A549 (cell line): ENCODE data around the gene FGFBP2. TPM values are rescaled to one million over a fixed set of nuclear protein-coding genes. Genes with fewer than 3 reads are reported as not detected.

Experiments used
- ATAC-seq, 2 experiments: fragments of 200-7000 bp in 1 of 2; fragments of >200 bp in 1 of 2; cut with Nextera tagmentation in 1 of 2; cut with Tn5 transposase in 1 of 2; 3 replicates each; pipeline versions ENCODE4 v1.8.0 to v1.9.1; 2018 to 2020; ENCODE audit warnings: mild to moderate bottlenecking in 1 of 2, moderate library complexity in 1 of 2
- CTCF ChIA-PET: fragments of 300-600 bp; sonication (Branson Sonifier 250); formaldehyde crosslinking; extraction: SDS; loops from one replicate; lab custom pipeline; 2021; ENCODE audit warnings: antibody characterized with exemption, inconsistent platforms; lab: Yijun Ruan, JAX
- POLR2A ChIA-PET: fragments of 350-600 bp; formaldehyde crosslinking; extraction: SDS; loops from one replicate; lab custom pipeline; 2021; ENCODE audit warnings: antibody characterized with exemption, inconsistent platforms; lab: Yijun Ruan, JAX
- DNase-seq, 2 experiments: peaks; one replicate each; pipeline versions ENCODE4 v3.0.0 to v3.0.0-alpha.2; 2011 to 2016; ENCODE audit warnings: low read depth in 1 of 2, low spot score in 1 of 2
- FAIRE-seq: peaks from 2 replicates; lab custom pipeline; 2011; peaks lifted over from hg19 to GRCh38; lab: Jason Lieb, UNC
- H3K27ac ChIP-seq, 2 experiments: fragments of >200 bp; sonication (Bioruptor Twin); formaldehyde crosslinking; 3 replicates each; pipeline ENCODE4 v1.5.1; 2016 to 2017
- H3K4me1 ChIP-seq: fragments of >200 bp; sonication (Bioruptor Twin); formaldehyde crosslinking; 3 replicates; pipeline ENCODE4 v1.6.1; 2016
- H3K4me2 ChIP-seq: fragments of >200 bp; sonication (Bioruptor Twin); formaldehyde crosslinking; 3 replicates; pipeline ENCODE4 v1.6.1; 2016
- H3K4me3 ChIP-seq: fragments of >200 bp; sonication (Bioruptor Twin); formaldehyde crosslinking; 3 replicates; pipeline ENCODE4 v1.5.1; 2016
- H3K9me3 ChIP-seq: fragments of >200 bp; sonication (Bioruptor Twin); formaldehyde crosslinking; 3 replicates; pipeline ENCODE4 v1.6.1; 2016
- CHD2 ChIP-seq: fragments of 150-350 bp; IDR thresholded peaks from 2 replicates; pipeline ENCODE4 v1.6.1; 2014; ENCODE audit warnings: low read length; ENCODE audit not compliant: partially characterized antibody
- CHD4 ChIP-seq: fragments of 200-600 bp; sonication (generic); IDR thresholded peaks from 2 replicates; pipeline ENCODE4 v1.6.1; 2016; ENCODE audit warnings: antibody characterized with exemption, mild to moderate bottlenecking, borderline replicate concordance
- EP300 ChIP-seq, 2 experiments: fragments of >200 bp; sonication (Bioruptor Twin); formaldehyde crosslinking; IDR thresholded peaks; 2 replicates in 1 of 2; 3 replicates in 1 of 2; pipeline ENCODE4 v1.6.1; 2016 to 2017
- FOSB ChIP-seq: fragments of 250-450 bp; sonication (Bioruptor Pico); IDR thresholded peaks from 2 replicates; pipeline ENCODE4 v1.5.0; 2020; ENCODE audit warnings: mild to moderate bottlenecking, moderate library complexity
- JUNB ChIP-seq: fragments of >200 bp; sonication (Bioruptor Twin); formaldehyde crosslinking; IDR thresholded peaks from 2 replicates; pipeline ENCODE4 v1.6.1; 2016
- KDM1A ChIP-seq: fragments of 200-600 bp; sonication (generic); IDR thresholded peaks from 2 replicates; pipeline ENCODE4 v1.6.1; 2016; ENCODE audit warnings: low read depth, mild to moderate bottlenecking
- MAFK ChIP-seq: fragments of 450-650 bp; IDR thresholded peaks from 2 replicates; pipeline ENCODE4 v1.6.1; 2014; ENCODE audit not compliant: partially characterized antibody
- MAZ ChIP-seq: fragments of 150-350 bp; IDR thresholded peaks from 2 replicates; pipeline ENCODE4 v1.6.1; 2014; ENCODE audit warnings: antibody characterized with exemption, low read depth, low read length, borderline replicate concordance
- MYC ChIP-seq: IDR thresholded peaks from 2 replicates; pipeline ENCODE4 v1.6.1; 2012; ENCODE audit warnings: mild to moderate bottlenecking, inconsistent platforms, low read length, improper control_type of control experiment, borderline replicate concordance
- POLR2A ChIP-seq: IDR thresholded peaks from 2 replicates; pipeline ENCODE4 v1.6.1; 2012; ENCODE audit warnings: mild to moderate bottlenecking, low read length
- POLR2AphosphoS2 ChIP-seq: conservative IDR thresholded peaks from 2 replicates; pipeline ENCODE4 v1.6.1; 2012; ENCODE audit warnings: low read length, improper control_type of control experiment, inconsistent platforms
- RCOR1 ChIP-seq: fragments of 150-350 bp; IDR thresholded peaks from 2 replicates; pipeline ENCODE4 v1.6.1; 2014; ENCODE audit warnings: antibody characterized with exemption, low read length, low read depth
- RNF2 ChIP-seq: fragments of 200-600 bp; sonication (generic); IDR thresholded peaks from 2 replicates; pipeline ENCODE4 v1.6.1; 2016; ENCODE audit warnings: low read depth, mild to moderate bottlenecking, antibody characterized with exemption, moderate library complexity, borderline replicate concordance
- TFCP2L1 ChIP-seq: fragments of 250-450 bp; sonication (Bioruptor Pico); IDR thresholded peaks from 2 replicates; pipeline ENCODE4 v1.5.0; 2021; ENCODE audit warnings: mild to moderate bottlenecking
- ZFP36 ChIP-seq: fragments of 450-650 bp; IDR thresholded peaks from 2 replicates; pipeline ENCODE4 v1.6.1; 2014; ENCODE audit warnings: borderline replicate concordance; ENCODE audit not compliant: partially characterized antibody
- ZNF302 ChIP-seq: fragments of 250-450 bp; sonication (Bioruptor Pico); IDR thresholded peaks from 2 replicates; pipeline ENCODE4 v1.9.0; 2021; ENCODE audit warnings: inconsistent platforms, mild to moderate bottlenecking, moderate library complexity
- ZSCAN20 ChIP-seq: fragments of 250-450 bp; sonication (Bioruptor Pico); IDR thresholded peaks from 2 replicates; pipeline ENCODE4 v1.8.0; 2022; ENCODE audit warnings: mild to moderate bottlenecking, moderate library complexity
- WGBS: methylation state at CpG from one replicate; pipeline ENCODE4 v1.1.6; 2017; ENCODE audit errors: missing lambda C conversion rate; 5-methylcytosine and 5-hydroxymethylcytosine counted together
- polyA plus RNA-seq, 4 experiments: library from polyadenylated mRNA; depleted of rRNA in 3 of 4; stranded (reverse); fragments of >200 nt; fragmentation: RNase III in 1 of 4; extraction: RNeasy Plus Mini Kit Qiagen cat#74134 plus additional on column Dnase treatment in 1 of 4; gene quantifications; 2 replicates in 3 of 4; 3 replicates in 1 of 4; pipeline ENCODE4 v1.2.3, GENCODE V29; 2011 to 2017
- TF ChIP-seq, protein P1 (sequence below): fragments of >200 bp; sonication (Bioruptor Twin); formaldehyde crosslinking; IDR thresholded peaks from 3 replicates; pipeline ENCODE4 v1.6.1; 2016
- TF ChIP-seq, protein P2 (sequence below): fragments of 250-450 bp; sonication (Bioruptor Pico); IDR thresholded peaks from 2 replicates; pipeline ENCODE4 v1.5.0; 2020; ENCODE audit warnings: low read depth, mild to moderate bottlenecking, moderate library complexity
- TF ChIP-seq, protein P3 (sequence below): fragments of 250-450 bp; sonication (Bioruptor Pico); IDR thresholded peaks from 2 replicates; pipeline ENCODE4 v1.5.0; 2021; ENCODE audit warnings: mild to moderate bottlenecking, moderate library complexity, borderline replicate concordance

Gene FGFBP2
- polyA plus RNA-seq, 2 of the 4 experiments (the other 2 are of a cell fraction) = not detected

DNA sequence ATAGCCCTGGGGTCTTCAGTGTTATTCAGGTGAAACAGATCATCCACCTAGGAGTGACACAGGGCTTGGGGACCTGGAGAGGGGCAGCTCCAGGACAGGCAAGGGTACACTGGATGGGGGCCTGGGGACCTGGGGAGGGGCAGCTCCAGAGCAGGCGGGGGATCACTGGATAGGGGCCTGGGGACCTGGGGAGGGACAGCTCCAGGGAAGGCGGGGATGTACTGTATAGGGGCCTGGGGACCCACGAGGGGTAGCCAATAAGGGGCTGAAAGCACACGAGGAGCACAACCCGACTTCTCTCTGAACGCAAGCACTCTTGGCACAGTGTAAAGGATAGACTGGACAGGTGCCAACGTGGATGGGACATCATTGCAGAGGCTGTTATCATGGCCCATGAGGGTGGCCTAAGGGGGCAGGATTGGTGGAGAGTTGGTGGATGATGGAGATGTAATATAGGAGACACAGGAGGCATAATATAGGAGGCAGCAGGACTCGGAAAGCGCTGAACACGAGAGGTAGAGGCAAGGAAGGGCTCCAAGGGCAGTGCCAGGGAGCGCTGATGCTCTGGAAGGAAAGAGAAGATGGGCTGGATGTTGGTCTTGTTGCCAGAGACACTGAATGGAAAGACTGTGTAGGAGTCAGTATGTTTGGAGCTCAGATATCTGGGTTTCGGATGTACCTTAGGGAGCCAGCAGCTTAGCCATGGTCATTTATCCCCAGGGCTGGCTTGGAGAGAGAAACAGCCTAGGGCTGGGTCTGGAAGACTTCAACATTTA is 37.9 kb upstream of the FGFBP2 start (continued):
- TF ChIP-seq, protein P1, sequence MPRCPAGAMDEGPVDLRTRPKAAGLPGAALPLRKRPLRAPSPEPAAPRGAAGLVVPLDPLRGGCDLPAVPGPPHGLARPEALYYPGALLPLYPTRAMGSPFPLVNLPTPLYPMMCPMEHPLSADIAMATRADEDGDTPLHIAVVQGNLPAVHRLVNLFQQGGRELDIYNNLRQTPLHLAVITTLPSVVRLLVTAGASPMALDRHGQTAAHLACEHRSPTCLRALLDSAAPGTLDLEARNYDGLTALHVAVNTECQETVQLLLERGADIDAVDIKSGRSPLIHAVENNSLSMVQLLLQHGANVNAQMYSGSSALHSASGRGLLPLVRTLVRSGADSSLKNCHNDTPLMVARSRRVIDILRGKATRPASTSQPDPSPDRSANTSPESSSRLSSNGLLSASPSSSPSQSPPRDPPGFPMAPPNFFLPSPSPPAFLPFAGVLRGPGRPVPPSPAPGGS = no peak
- TF ChIP-seq EP300 (IDR thresholded peaks at IDR 0.05) = no peak

DNA sequence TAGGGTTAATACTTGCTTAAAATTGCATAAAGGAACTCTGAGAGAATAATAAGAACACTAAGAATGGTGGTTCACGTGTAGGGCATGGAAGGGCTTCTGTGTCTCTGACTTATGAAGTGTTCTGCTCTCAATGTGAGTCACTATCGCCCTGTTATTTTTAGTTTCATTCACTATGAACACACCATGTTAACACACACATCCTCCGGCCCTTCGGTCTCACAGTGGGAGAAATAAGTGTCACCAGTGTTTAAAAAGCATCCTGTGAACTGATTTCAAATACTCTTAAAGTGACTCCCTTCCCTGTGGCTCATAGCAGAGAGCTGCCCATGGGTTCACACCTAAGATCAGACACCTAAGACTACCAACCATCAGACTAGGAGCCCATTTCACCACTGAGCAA is 33.8 kb upstream of the FGFBP2 start:
- no peak overlapping the region for H3K27ac ChIP-seq
- no peaks in the 10 kb centered on the region for H3K9me3 ChIP-seq
- H3K4me3 ChIP-seq = no peak overlapping the region
- DNase-seq (no peak), ATAC-seq (no peak)
- CTCF ChIA-PET = interaction anchor here (0.9 to 8.5 kb wide), 3 partner anchors 33 to 191 kb away, joined by 3 to 86 read pairs (median 6); no protein-coding TSS in a partner anchor
- TF ChIP-seq JUNB (no peak), CHD2 (no peak), MYC (no peak), ZNF302 (CRISPR knock-in tag) (no peak), KDM1A (no peak), RNF2 (no peak), ZFP36 (no peak), MAZ (no peak), POLR2A (no peak), POLR2AphosphoS2 (no peak), CHD4 (no peak), TFCP2L1 (no peak), FOSB (CRISPR knock-in tag) (no peak)
- TF ChIP-seq, protein P2, sequence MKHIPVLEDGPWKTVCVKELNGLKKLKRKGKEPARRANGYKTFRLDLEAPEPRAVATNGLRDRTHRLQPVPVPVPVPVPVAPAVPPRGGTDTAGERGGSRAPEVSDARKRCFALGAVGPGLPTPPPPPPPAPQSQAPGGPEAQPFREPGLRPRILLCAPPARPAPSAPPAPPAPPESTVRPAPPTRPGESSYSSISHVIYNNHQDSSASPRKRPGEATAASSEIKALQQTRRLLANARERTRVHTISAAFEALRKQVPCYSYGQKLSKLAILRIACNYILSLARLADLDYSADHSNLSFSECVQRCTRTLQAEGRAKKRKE (CRISPR knock-in tag) = no peak
- TF ChIP-seq, protein P3, sequence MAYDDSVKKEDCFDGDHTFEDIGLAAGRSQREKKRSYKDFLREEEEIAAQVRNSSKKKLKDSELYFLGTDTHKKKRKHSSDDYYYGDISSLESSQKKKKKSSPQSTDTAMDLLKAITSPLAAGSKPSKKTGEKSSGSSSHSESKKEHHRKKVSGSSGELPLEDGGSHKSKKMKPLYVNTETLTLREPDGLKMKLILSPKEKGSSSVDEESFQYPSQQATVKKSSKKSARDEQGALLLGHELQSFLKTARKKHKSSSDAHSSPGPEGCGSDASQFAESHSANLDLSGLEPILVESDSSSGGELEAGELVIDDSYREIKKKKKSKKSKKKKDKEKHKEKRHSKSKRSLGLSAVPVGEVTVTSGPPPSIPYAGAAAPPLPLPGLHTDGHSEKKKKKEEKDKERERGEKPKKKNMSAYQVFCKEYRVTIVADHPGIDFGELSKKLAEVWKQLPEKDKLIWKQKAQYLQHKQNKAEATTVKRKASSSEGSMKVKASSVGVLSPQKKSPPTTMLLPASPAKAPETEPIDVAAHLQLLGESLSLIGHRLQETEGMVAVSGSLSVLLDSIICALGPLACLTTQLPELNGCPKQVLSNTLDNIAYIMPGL (CRISPR knock-in tag) = no peak
- TF ChIP-seq, protein P1 = no peak
- TF ChIP-seq, all 56 proteins: peak for 0
- whole genome bisulfite sequencing = 63% methylated on average over 4 of the region's 4 CpGs
- Histone ChIP-seq H3K4me2 (no peak overlapping the region), H3K4me1 (no peaks in the 10 kb centered on the region)
- POLR2A ChIA-PET = no interaction called here
- FAIRE-seq = no peak

DNA sequence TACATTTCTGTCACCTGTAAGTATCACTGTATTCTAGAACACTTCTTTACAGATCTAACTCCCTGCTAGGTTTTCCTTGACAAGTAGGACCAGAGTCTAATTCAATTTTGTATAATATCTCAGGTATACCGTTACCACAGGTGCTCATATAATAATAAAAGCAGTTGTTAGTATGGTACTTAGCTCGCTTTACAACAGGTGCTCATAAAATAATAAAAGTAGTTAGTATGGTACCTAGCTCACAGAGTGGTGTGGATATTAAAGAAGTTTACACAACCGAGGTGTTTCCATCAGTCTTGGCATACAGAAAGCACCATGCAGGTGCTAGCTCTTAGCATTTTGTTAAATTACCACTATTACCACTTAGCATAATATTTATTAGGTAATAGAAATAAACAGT is 32.9 kb upstream of the FGFBP2 start:
- DNase-seq (no peak), FAIRE-seq (no peak), ATAC-seq (no peak)
- Histone ChIP-seq H3K4me1 (no peaks in the 10 kb centered on the region), H3K27ac (no peak overlapping the region), H3K4me2 (no peak overlapping the region), H3K9me3 (no peaks in the 10 kb centered on the region), H3K4me3 (no peak overlapping the region)
- WGBS = 57% methylated on average over 3 of the region's 3 CpGs
- no peak for TF ChIP-seq ZSCAN20
- TF ChIP-seq RCOR1 = no peak
- TF ChIP-seq MAFK = no peak
- TF ChIP-seq CHD4 = no peak
- POLR2A ChIA-PET = no interaction called here
- CTCF ChIA-PET = interaction anchor here (1.9 to 8.5 kb wide), 3 partner anchors 40 to 190 kb away, joined by 6 to 86 read pairs (median 10); no protein-coding TSS in a partner anchor
